ENCODE measurements around the gene PAK4.

Gene PAK4

DNA sequence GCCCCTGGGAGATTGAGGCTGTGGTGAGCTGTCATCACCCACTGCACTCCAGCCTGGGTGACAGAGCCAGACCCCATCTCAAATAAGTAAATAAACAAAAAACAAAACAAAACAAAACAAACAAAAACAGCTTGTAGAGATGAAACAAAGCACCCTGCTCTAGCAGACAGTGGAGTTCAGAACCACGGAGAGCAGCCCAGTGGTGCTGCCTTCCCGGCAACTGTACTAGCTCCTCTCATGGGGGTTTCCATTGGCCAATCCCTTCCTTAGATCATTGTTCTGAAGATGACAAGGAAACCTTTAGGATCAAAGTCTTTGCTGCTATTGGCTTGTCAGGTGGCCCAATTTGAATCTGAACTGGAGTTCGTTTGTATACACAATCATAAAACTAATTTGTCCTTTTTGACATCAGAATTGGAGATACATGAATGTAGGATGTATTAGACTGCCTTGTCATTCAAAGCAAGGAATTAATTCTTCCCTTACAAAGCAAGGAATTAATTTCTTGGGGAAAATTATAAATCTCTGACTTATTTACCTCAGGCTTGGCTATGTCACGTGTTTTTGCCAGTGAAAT is 98.2 kb downstream of the PAK4 start:
- no peaks in the 10 kb centered on the region for H3K9me3 ChIP-seq (ENCODE audit: severe bottlenecking)
- H3K27ac ChIP-seq, result no peak overlapping the region
- no peaks in the 10 kb centered on the region for H3K27me3 ChIP-seq (ENCODE audit: insufficient read depth, low read depth, severe bottlenecking)
- H3K36me3 ChIP-seq, result no peaks in the 10 kb centered on the region
- TF ChIP-seq, protein P1, sequence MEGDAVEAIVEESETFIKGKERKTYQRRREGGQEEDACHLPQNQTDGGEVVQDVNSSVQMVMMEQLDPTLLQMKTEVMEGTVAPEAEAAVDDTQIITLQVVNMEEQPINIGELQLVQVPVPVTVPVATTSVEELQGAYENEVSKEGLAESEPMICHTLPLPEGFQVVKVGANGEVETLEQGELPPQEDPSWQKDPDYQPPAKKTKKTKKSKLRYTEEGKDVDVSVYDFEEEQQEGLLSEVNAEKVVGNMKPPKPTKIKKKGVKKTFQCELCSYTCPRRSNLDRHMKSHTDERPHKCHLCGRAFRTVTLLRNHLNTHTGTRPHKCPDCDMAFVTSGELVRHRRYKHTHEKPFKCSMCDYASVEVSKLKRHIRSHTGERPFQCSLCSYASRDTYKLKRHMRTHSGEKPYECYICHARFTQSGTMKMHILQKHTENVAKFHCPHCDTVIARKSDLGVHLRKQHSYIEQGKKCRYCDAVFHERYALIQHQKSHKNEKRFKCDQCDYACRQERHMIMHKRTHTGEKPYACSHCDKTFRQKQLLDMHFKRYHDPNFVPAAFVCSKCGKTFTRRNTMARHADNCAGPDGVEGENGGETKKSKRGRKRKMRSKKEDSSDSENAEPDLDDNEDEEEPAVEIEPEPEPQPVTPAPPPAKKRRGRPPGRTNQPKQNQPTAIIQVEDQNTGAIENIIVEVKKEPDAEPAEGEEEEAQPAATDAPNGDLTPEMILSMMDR (IDR thresholded peaks at IDR 0.05; ENCODE audit: low read depth, low read length), result no peak
- DNase-seq, result no peak
- no peak overlapping the region for H3K4me3 ChIP-seq (ENCODE audit: low read depth, low read length)

DNA sequence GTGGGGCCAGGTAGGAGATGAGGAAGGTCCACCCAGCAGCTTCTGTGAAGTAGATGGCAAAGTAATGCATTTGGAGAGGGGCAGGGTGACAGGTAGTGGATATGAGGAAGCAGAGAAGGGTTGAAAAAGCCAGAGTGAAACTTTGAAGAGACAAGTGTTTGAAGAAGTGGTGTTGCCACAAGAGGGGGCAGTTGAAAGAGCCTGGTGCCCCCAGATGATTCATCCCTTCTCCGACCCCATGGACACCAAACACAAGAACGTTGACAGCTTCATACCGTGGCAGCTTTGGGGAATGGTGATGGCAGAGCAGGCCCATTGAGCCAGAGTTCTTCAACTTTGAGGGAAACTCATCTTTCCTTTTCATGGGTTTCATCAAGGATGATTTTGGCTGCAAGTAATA is 99.3 kb downstream of the PAK4 start:
- Histone ChIP-seq H3K27me3 (ENCODE audit: insufficient read depth, low read depth, severe bottlenecking) (no peaks in the 10 kb centered on the region), H3K9me3 (ENCODE audit: severe bottlenecking) (no peaks in the 10 kb centered on the region), H3K4me3 (ENCODE audit: low read depth, low read length) (no peak overlapping the region), H3K27ac (no peak overlapping the region), H3K36me3 (no peaks in the 10 kb centered on the region)
- DNase-seq, result no peak
- TF ChIP-seq, protein P1 (IDR thresholded peaks at IDR 0.05; ENCODE audit: low read depth, low read length), result peak; percentile 39
